Small intestine (tissue), 7 donors: ENCODE measurements around the gene GALK1. TPM values are rescaled to one million over a fixed set of nuclear protein-coding genes. Genes with fewer than 3 reads are reported as not detected.

Source experiments
- DNase-seq, 2 donors: peaks; one replicate each; pipeline versions ENCODE4 v3.0.0 to v3.0.0-alpha.2; 2013
- FAIRE-seq: peaks from 2 replicates; lab custom pipeline; 2012; peaks lifted over from hg19 to GRCh38; lab: Jason Lieb, UNC
- H3K27ac ChIP-seq, 3 donors: one replicate each; pipeline ENCODE4 v1.5.1; 2013; ENCODE audit warnings: low read length in 2 of 3, mild to moderate bottlenecking in 2 of 3, control low read depth in 1 of 3, inconsistent platforms in 1 of 3, low read depth in 1 of 3, moderate library complexity in 1 of 3
- H3K27me3 ChIP-seq, 3 donors: one replicate each; pipeline ENCODE4 v1.6.1; 2013; ENCODE audit warnings: low read length in 3 of 3, inconsistent platforms in 1 of 3; ENCODE audit not compliant: control insufficient read depth in 3 of 3, insufficient read depth in 3 of 3
- H3K36me3 ChIP-seq, 3 donors: one replicate each; pipeline ENCODE4 v1.6.1; 2013; ENCODE audit warnings: low read length in 3 of 3, inconsistent platforms in 1 of 3, low read depth in 1 of 3, mild to moderate bottlenecking in 1 of 3, moderate library complexity in 1 of 3; ENCODE audit not compliant: control insufficient read depth in 3 of 3, insufficient read depth in 2 of 3
- H3K4me1 ChIP-seq, 3 donors: one replicate each; pipeline ENCODE4 v1.6.1; 2013; ENCODE audit warnings: low read length in 2 of 3, inconsistent platforms in 1 of 3, low read depth in 1 of 3, mild to moderate bottlenecking in 1 of 3, moderate library complexity in 1 of 3; ENCODE audit not compliant: control insufficient read depth in 3 of 3, insufficient read depth in 2 of 3
- H3K4me3 ChIP-seq, 3 donors: one replicate each; pipeline ENCODE4 v1.5.1; 2013; ENCODE audit warnings: low read length in 3 of 3, control low read depth in 1 of 3, inconsistent platforms in 1 of 3, low read depth in 1 of 3, mild to moderate bottlenecking in 1 of 3, moderate library complexity in 1 of 3
- H3K9me3 ChIP-seq, 2 donors: one replicate each; pipeline ENCODE4 v1.6.1; 2013; ENCODE audit warnings: low read depth in 1 of 2, low read length in 1 of 2; ENCODE audit not compliant: control insufficient read depth in 2 of 2, insufficient read depth in 1 of 2
- WGBS, 3 donors: extraction: QIAGEN DNeasy Blood & Tissue Kit; methylation state at CpG; one replicate each; pipeline ENCODE4 v1.1.7; 2013; 5-methylcytosine and 5-hydroxymethylcytosine counted together
- polyA plus RNA-seq, 4 donors: library from polyadenylated mRNA; stranded (reverse) in 3 of 4; unstranded in 1 of 4; fragments of 200-250 nt in 3 of 4; fragments of 120-200 nt in 1 of 4; gene quantifications; one replicate each; pipeline versions ENCODE4 v1.2.1 to v1.2.3, GENCODE V29; 2013
- donor health status: healthy with polysubstance abuse.
- donor health status: control.
- donor health status: control.
- donor health status: Bipolar disorder and iron deficiency.
- donor health status: healthy.

Gene GALK1
- polyA plus RNA-seq, 4 donors, result 43.4 to 116 (median 81.4) TPM

GRCh38 chr17:75734674-75735294 lies 30.2 kb downstream of the GALK1 start:
- Histone ChIP-seq H3K9me3 (no peaks in the 10 kb centered on the region), H3K27ac (peak overlapping the region in 2 of 3 donors; percentile 56 to 70), H3K27me3 (no peaks in the 10 kb centered on the region), H3K4me3 (no peak overlapping the region), H3K4me1 (peaks cover 0 to 23% (median 0%) of the 10 kb centered on the region in 3 donors), H3K36me3 (peaks cover 5 to 94% (median 19%) of the 10 kb centered on the region in 3 donors)
- FAIRE-seq, result no peak
- 31 to 53% (median 42%) methylated on average over 4 of the region's 4 CpGs for WGBS, 3 donors
- DNase-seq, result peak; percentile 70 to 87

GRCh38 chr17:75733471-75733870 lies 31.5 kb downstream of the GALK1 start:
- Histone ChIP-seq H3K27ac (no peak overlapping the region), H3K4me3 (no peak overlapping the region), H3K4me1 (peaks cover 0 to 23% (median 0%) of the 10 kb centered on the region in 3 donors), H3K36me3 (peaks cover 5 to 90% (median 17%) of the 10 kb centered on the region in 3 donors), H3K9me3 (no peaks in the 10 kb centered on the region), H3K27me3 (no peaks in the 10 kb centered on the region)
- WGBS, 3 donors, result 93 to 94% (median 94%) methylated on average over 18 of the region's 18 CpGs
- FAIRE-seq, result no peak
- no peak for DNase-seq

GRCh38 chr17:75731716-75732498 lies 33.1 kb downstream of the GALK1 start:
- WGBS, 3 donors, result 60 to 83% (median 65%) methylated on average over 29 to 31 of the region's 31 CpGs
- peaks cover 4 to 90% (median 20%) of the 10 kb centered on the region in 3 donors for H3K36me3 ChIP-seq

GRCh38 chr17:75731086-75731715 lies 33.8 kb downstream of the GALK1 start:
- no peak overlapping the region for H3K4me3 ChIP-seq
- 87 to 92% (median 89%) methylated on average over 25 to 26 of the region's 26 CpGs for WGBS, 3 donors
- no peaks in the 10 kb centered on the region for H3K9me3 ChIP-seq
- FAIRE-seq, result no peak
- no peak overlapping the region for H3K27ac ChIP-seq
- no peaks in the 10 kb centered on the region for H3K27me3 ChIP-seq
- DNase-seq, result no peak
- peaks cover 4 to 90% (median 15%) of the 10 kb centered on the region in 3 donors for H3K36me3 ChIP-seq
- H3K4me1 ChIP-seq, result peaks cover 0 to 23% (median 0%) of the 10 kb centered on the region in 3 donors

More at GRCh38 chr17:75731716-75732498, 33.1 kb downstream of the GALK1 start:
- Histone ChIP-seq H3K4me3 (no peak overlapping the region), H3K4me1 (peaks cover 0 to 23% (median 0%) of the 10 kb centered on the region in 3 donors), H3K9me3 (no peaks in the 10 kb centered on the region), H3K27ac (peak overlapping the region in 2 of 3 donors; percentile 35 to 57), H3K27me3 (no peaks in the 10 kb centered on the region)
- DNase-seq (peak; percentile 54 to 90), FAIRE-seq (no peak)

GRCh38 chr17:75730065-75730464 lies 34.9 kb downstream of the GALK1 start:
- Histone ChIP-seq H3K27me3 (no peaks in the 10 kb centered on the region), H3K9me3 (no peaks in the 10 kb centered on the region), H3K27ac (no peak overlapping the region), H3K36me3 (peaks cover 4 to 92% (median 14%) of the 10 kb centered on the region in 3 donors), H3K4me1 (peaks cover 0 to 23% (median 0%) of the 10 kb centered on the region in 3 donors), H3K4me3 (no peak overlapping the region)
- no peak for FAIRE-seq
- DNase-seq, result no peak
- WGBS, 3 donors, result 90 to 93% (median 92%) methylated on average over 23 to 24 of the region's 24 CpGs

- Histone ChIP-seq H3K36me3 (peaks cover 4 to 93% (median 15%) of the 10 kb centered on the region in 3 donors), H3K9me3 (no peaks in the 10 kb centered on the region), H3K27me3 (no peaks in the 10 kb centered on the region), H3K27ac (no peak overlapping the region), H3K4me3 (no peak overlapping the region), H3K4me1 (peaks cover 0 to 17% (median 0%) of the 10 kb centered on the region in 3 donors)
- DNase-seq (no peak), FAIRE-seq (no peak)
- WGBS, 3 donors, result 91 to 94% (median 91%) methylated on average over 7 of the region's 7 CpGs
These were observed 35.6 kb downstream of the GALK1 start for GRCh38 chr17:75729351-75729750.

- Histone ChIP-seq H3K27me3 (no peaks in the 10 kb centered on the region), H3K9me3 (no peaks in the 10 kb centered on the region), H3K27ac (no peak overlapping the region), H3K4me1 (peaks cover 0 to 26% (median 0%) of the 10 kb centered on the region in 3 donors), H3K4me3 (no peak overlapping the region), H3K36me3 (peaks cover 4 to 86% (median 15%) of the 10 kb centered on the region in 3 donors)
- no peak for FAIRE-seq
- 92 to 96% (median 94%) methylated on average over 15 to 18 of the region's 18 CpGs for WGBS, 3 donors
- no peak for DNase-seq
These were observed 37.6 kb downstream of the GALK1 start for GRCh38 chr17:75727391-75727790.

- 92 to 94% (median 94%) methylated on average over 7 of the region's 7 CpGs for WGBS, 3 donors
- H3K27me3 ChIP-seq, result no peaks in the 10 kb centered on the region
- peaks cover 0 to 28% (median 0%) of the 10 kb centered on the region in 3 donors for H3K4me1 ChIP-seq
- no peak for FAIRE-seq
- H3K9me3 ChIP-seq, result no peaks in the 10 kb centered on the region
- no peak for DNase-seq
- no peak overlapping the region for H3K27ac ChIP-seq
- no peak overlapping the region for H3K4me3 ChIP-seq
- H3K36me3 ChIP-seq, result peaks cover 4 to 67% (median 15%) of the 10 kb centered on the region in 3 donors
These were observed 39.5 kb downstream of the GALK1 start for GRCh38 chr17:75725504-75725903.
